Measurements from ENCODE around the gene C1QBP.

The C1QBP gene

GRCh38 chr17:5438716-5439445 lies at the start of gene C1QBP:
C1QBP (minus strand) TSS chr17:5439155; CDS start chr17:5439073, 82 bp downstream.
- peak; percentile 94 to 95 for DNase-seq (ENCODE audit: low read depth in 2 of 2)
- TF ChIP-seq CTCF (IDR thresholded peaks at IDR 0.05; ENCODE audit: low read depth, low read length) = peak; percentile 86
- peak within 1 kb of the TSS; percentile 69 to 80 for H3K4me3 ChIP-seq (replicated peaks in 1 of 2; ENCODE audit: low read depth in 2 of 2, low read length in 2 of 2)

- no peak overlapping the region for H3K4me3 ChIP-seq (replicated peaks in 1 of 2; ENCODE audit: low read depth in 2 of 2, low read length in 2 of 2)
- no peak for DNase-seq (ENCODE audit: low read depth in 2 of 2)
- TF ChIP-seq CTCF (IDR thresholded peaks at IDR 0.05; ENCODE audit: low read depth, low read length) = no peak
These were observed 49.8 kb upstream of the C1QBP start for GRCh38 chr17:5488752-5489151.

- peak; percentile 100 for DNase-seq (ENCODE audit: low read depth in 2 of 2)
- TF ChIP-seq CTCF (IDR thresholded peaks at IDR 0.05; ENCODE audit: low read depth, low read length) = no peak
These were observed 47.5 kb upstream of the C1QBP start, which contains the start of gene MIS12 for GRCh38 chr17:5486206-5487124. MIS12 (plus strand) TSS chr17:5486566; CDS start chr17:5488863, 2,297 bp downstream.

GRCh38 chr17:5485270-5486205 lies 46.6 kb upstream of the C1QBP start, which contains the start of gene DERL2:
DERL2 (minus strand) TSS chr17:5486178; CDS start chr17:5486161, 17 bp downstream.
- H3K4me3 ChIP-seq (replicated peaks in 1 of 2; ENCODE audit: low read depth in 2 of 2, low read length in 2 of 2) = peak within 1 kb of the TSS; percentile 90 to 95
- no peak for TF ChIP-seq CTCF (IDR thresholded peaks at IDR 0.05; ENCODE audit: low read depth, low read length)
- peak; percentile 47 to 53 for DNase-seq (ENCODE audit: low read depth in 2 of 2)

More at GRCh38 chr17:5486206-5487124, 47.5 kb upstream of the C1QBP start, which contains the start of gene MIS12:
- H3K4me3 ChIP-seq (replicated peaks in 1 of 2; ENCODE audit: low read depth in 2 of 2, low read length in 2 of 2) = peak within 1 kb of the TSS; percentile 90 to 95

GRCh38 chr17:5481451-5481850 lies 42.5 kb upstream of the C1QBP start:
- no peak for DNase-seq (ENCODE audit: low read depth in 2 of 2)
- TF ChIP-seq CTCF (IDR thresholded peaks at IDR 0.05; ENCODE audit: low read depth, low read length) = no peak
- H3K4me3 ChIP-seq (replicated peaks in 1 of 2; ENCODE audit: low read depth in 2 of 2, low read length in 2 of 2) = no peak overlapping the region

GRCh38 chr17:5480962-5481361 lies 42.0 kb upstream of the C1QBP start:
- H3K4me3 ChIP-seq (replicated peaks in 1 of 2; ENCODE audit: low read depth in 2 of 2, low read length in 2 of 2) = no peak overlapping the region
- no peak for DNase-seq (ENCODE audit: low read depth in 2 of 2)

More at GRCh38 chr17:5480962-5481361, 42.0 kb upstream of the C1QBP start:
- TF ChIP-seq CTCF (IDR thresholded peaks at IDR 0.05; ENCODE audit: low read depth, low read length) = no peak

Measured in cardiac fibroblast (primary cell).